AG04450 (cell line): ENCODE data around the gene NPC1. TPM values are rescaled to one million over a fixed set of nuclear protein-coding genes. Genes with fewer than 3 reads are reported as not detected.
A peak's percentile ranks its signal among the peaks of the same experiment; 100 is the strongest.

ENCODE experiments used
- CTCF ChIA-PET: fragments of 300-600, 350-600 bp; formaldehyde crosslinking; extraction: SDS; loops from one replicate; lab custom pipeline; 2022; ENCODE audit warnings: antibody characterized with exemption, inconsistent platforms; lab: Charles Lee
- POLR2A ChIA-PET: fragments of 350-600 bp; formaldehyde crosslinking; extraction: SDS; loops from one replicate; lab custom pipeline; 2021; ENCODE audit warnings: antibody characterized with exemption, inconsistent platforms; lab: Yijun Ruan, JAX
- DNase-seq: peaks from one replicate; pipeline ENCODE4 v3.0.0-alpha.2; 2011; ENCODE audit warnings: low read depth, low spot score
- H3K27ac ChIP-seq: one replicate; pipeline ENCODE4 v1.5.1; 2012; ENCODE audit warnings: low read depth, low read length, control low read depth
- H3K27me3 ChIP-seq: one replicate; pipeline ENCODE4 v1.6.0; 2012; ENCODE audit warnings: low read length; ENCODE audit not compliant: control insufficient read depth, insufficient read depth
- H3K4me3 ChIP-seq: 2 replicates; pipeline ENCODE4 v1.5.1; 2011; ENCODE audit warnings: mild to moderate bottlenecking, low read depth, low read length, control low read depth
- H3K9me3 ChIP-seq: 2 replicates; pipeline ENCODE4 v1.5.1; 2012; ENCODE audit warnings: low read length; ENCODE audit not compliant: control insufficient read depth, insufficient read depth
- polyA plus RNA-seq: library from polyadenylated mRNA; depleted of rRNA; stranded (reverse); fragments of >200 nt; gene quantifications from 2 replicates; pipeline ENCODE4 v1.2.3, GENCODE V29; 2011
- TF ChIP-seq, protein P1 (sequence below): IDR thresholded peaks from 2 replicates; pipeline ENCODE4 v1.5.1; 2011; ENCODE audit warnings: low read depth, low read length, control low read depth, inconsistent platforms

NPC1 gene
- polyA plus RNA-seq, 1 experiment: 10.8 TPM

DNA sequence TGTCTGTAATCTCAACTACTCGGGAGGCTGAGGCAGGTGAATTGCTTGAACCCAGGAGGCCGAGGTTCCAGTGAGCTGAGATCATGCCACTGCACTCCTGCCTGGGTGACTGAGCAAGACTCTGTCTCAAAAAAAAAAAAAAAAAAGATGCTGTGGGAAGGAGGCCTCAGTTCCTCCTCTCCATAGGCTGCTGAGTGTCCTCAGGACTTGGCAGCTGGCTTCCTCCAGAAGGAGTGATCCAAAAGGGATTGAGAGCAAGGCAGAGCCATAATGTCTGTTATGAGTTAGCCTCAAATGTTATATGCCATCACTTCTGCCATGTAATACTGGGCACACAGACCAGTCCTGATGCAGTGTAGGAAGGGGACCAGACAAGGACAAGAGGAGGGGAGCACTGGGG, 6.6 kb upstream of the NPC1 start:
- POLR2A ChIA-PET: no interaction called here
- H3K4me3 ChIP-seq: no peak overlapping the region
- H3K27me3 ChIP-seq: peaks cover 5% of the 10 kb centered on the region
- H3K9me3 ChIP-seq: no peaks in the 10 kb centered on the region
- no peak overlapping the region for H3K27ac ChIP-seq
- TF ChIP-seq, protein P1, sequence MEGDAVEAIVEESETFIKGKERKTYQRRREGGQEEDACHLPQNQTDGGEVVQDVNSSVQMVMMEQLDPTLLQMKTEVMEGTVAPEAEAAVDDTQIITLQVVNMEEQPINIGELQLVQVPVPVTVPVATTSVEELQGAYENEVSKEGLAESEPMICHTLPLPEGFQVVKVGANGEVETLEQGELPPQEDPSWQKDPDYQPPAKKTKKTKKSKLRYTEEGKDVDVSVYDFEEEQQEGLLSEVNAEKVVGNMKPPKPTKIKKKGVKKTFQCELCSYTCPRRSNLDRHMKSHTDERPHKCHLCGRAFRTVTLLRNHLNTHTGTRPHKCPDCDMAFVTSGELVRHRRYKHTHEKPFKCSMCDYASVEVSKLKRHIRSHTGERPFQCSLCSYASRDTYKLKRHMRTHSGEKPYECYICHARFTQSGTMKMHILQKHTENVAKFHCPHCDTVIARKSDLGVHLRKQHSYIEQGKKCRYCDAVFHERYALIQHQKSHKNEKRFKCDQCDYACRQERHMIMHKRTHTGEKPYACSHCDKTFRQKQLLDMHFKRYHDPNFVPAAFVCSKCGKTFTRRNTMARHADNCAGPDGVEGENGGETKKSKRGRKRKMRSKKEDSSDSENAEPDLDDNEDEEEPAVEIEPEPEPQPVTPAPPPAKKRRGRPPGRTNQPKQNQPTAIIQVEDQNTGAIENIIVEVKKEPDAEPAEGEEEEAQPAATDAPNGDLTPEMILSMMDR: no peak
- CTCF ChIA-PET: no interaction called here
- no peak for DNase-seq

DNA sequence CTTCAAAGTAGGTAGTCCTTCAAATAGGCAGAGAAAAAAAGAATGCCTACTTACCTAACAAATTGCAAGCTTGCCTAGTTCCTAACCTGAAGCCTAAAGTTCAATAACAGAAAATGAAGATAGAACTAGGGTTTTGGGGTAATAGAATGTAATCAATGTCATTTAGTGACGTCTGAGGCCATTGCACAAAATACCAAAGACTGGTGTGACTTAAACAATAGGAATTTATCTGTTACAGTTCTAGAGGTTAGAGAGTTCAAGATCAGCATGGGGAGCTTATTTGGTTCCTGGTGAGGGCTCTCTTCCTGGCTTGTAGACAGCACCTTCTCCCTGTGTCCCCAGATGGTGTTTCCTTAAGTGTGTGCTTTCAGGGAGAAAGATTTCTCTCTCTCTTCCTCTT, 4.7 kb upstream of the NPC1 start:
- DNase-seq: no peak
- Histone ChIP-seq H3K27ac (no peak overlapping the region), H3K27me3 (peaks cover 5% of the 10 kb centered on the region), H3K4me3 (no peak overlapping the region), H3K9me3 (no peaks in the 10 kb centered on the region; the same call in 1 of the 2 replicates)
- TF ChIP-seq, protein P1: no peak
- ChIA-PET CTCF (interaction anchor here (1.3 kb wide), 1 partner anchor 327 kb away, joined by 4 read pairs; no protein-coding TSS in a partner anchor), POLR2A (no interaction called here)

DNA sequence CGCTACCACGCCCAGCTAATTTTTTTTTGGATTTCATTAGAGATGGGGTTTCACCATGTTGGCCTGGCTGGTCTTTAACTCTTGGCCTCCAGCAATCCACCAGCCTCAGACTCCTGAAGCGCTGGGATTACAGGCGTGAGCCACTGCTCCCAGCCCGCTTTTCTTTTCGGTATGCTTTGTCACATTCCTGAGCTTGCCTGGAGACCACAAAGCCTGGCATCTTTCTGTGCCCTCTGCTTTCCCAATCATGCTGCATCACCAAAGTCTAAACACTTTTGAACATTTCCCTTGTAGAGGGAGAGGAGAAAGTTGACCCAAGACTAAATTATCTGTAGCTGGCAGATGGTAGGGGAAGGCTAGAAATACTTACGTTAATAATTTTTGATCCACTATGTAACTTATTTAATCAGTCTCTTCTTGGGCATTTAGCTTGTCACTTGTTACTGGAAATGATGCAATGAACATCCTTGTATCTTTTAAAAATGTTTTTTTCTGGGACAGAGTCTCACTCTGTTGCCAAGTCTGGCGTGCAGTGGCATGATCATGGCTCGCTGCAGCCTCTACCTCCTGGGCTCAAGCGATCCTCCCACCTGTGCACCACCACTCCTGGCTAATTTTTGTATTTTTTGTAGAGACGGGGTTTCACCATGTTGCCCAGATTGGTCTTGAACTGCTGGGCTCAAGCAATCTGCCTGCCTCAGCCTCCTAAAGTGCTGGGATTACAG, 2.7 kb upstream of the NPC1 start:
- POLR2A ChIA-PET: no interaction called here

DNA sequence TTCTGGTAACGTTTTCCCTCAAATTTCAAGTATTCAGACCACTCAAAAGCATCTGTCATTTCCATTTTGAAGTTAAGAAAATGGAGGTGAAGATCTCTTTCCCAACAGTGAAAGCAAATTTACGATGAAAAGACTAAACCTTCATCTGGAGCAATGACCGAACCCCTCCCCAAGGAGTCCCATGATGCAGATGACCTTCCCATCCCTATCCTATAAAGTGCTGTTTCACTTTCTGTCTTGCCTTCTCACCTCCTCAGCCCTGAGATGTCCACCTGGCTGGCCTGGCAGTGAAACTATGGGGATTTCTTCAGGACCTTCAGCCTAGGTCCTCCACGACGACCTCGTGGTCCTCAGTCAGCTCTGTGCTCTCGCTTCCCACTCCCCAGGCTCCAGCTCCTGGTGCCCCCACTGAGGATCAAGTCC, 925 bp upstream of the NPC1 start:
- ChIA-PET POLR2A (interaction anchor here (0.6 kb wide), 1 partner anchor 12 kb away, joined by 3 read pairs; no protein-coding TSS in a partner anchor), CTCF (interaction anchor here (1.1 kb wide), 1 partner anchor 15 kb away, joined by 3 read pairs; no protein-coding TSS in a partner anchor)
- TF ChIP-seq, protein P1: no peak
- H3K4me3 ChIP-seq: peak overlapping the region; percentile 90
- no peak overlapping the region for H3K27ac ChIP-seq
- no peaks in the 10 kb centered on the region; the same call in 1 of the 2 replicates for H3K9me3 ChIP-seq
- H3K27me3 ChIP-seq: peaks cover 12% of the 10 kb centered on the region
- no peak for DNase-seq

More for the DNA sequence above, 2.7 kb upstream of the NPC1 start:
- DNase-seq: no peak
- no peaks in the 10 kb centered on the region; the same call in 1 of the 2 replicates for H3K9me3 ChIP-seq
- H3K4me3 ChIP-seq: no peak overlapping the region
- CTCF ChIA-PET: interaction anchor here (0.9 to 1.5 kb wide), 3 partner anchors 73 to 607 kb away, joined by 3 to 9 read pairs (median 7); no protein-coding TSS in a partner anchor
- H3K27ac ChIP-seq: no peak overlapping the region
- peaks cover 5% of the 10 kb centered on the region for H3K27me3 ChIP-seq
- TF ChIP-seq, protein P1: no peak

DNA sequence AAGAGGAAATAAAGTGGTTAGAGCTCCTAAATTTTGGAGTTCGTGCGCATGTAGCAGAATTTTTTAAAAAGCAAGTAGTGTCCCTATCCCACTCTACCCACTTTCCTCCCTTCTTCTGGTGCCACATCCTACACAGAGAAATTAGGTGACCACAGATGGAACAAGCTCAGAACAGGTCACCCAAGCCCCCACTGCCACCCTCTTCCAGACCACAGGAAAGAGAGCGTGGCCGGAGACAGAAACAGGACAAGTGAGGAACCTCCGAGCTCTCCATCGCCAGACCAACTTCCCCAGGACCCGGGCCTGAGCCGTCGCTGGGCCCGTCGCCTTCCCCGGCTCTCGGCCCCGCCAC, 433 bp downstream of the NPC1 start:
- CTCF ChIA-PET: interaction anchor here (0.7 to 2.4 kb wide), 4 partner anchors 70 to 118 kb away, joined by 3 to 13 read pairs (median 4); no protein-coding TSS in a partner anchor
- TF ChIP-seq, protein P1: no peak
- Histone ChIP-seq H3K9me3 (no peaks in the 10 kb centered on the region; the same call in 1 of the 2 replicates), H3K27ac (peak overlapping the region; percentile 21), H3K4me3 (peak overlapping the region; percentile 90), H3K27me3 (peaks cover 15% of the 10 kb centered on the region)
- POLR2A ChIA-PET: no interaction called here
- no peak for DNase-seq
